Spleen (tissue), 11 donors: ENCODE results near the gene CFAP58. TPM values are rescaled to one million over a fixed set of nuclear protein-coding genes. Genes with fewer than 3 reads are reported as not detected.

Source experiments
- DNase-seq: peaks from one replicate; pipeline ENCODE4 v3.0.0-alpha.2; 2020
- H3K27ac ChIP-seq, 8 donors: fragments of 200-600 bp; sonication (generic) in 7 of 8; 1 replicate in 4 of 8; 2 replicates in 4 of 8; pipeline versions ENCODE4 v1.5.0 to v1.8.0; 2016 to 2021; ENCODE audit warnings: inconsistent platforms in 4 of 8, mild to moderate bottlenecking in 4 of 8, moderate library complexity in 1 of 8
- H3K27me3 ChIP-seq, 7 donors: fragments of 200-600 bp; sonication (generic) in 6 of 7; replicated peaks in 1 of 7; 1 replicate in 4 of 7; 2 replicates in 3 of 7; pipeline versions ENCODE4 v1.5.0 to v1.8.0; 2016 to 2021; ENCODE audit warnings: inconsistent platforms in 3 of 7, mild to moderate bottlenecking in 1 of 7
- H3K36me3 ChIP-seq, 6 donors: fragments of 200-600 bp; sonication (generic) in 5 of 6; 1 replicate in 4 of 6; 2 replicates in 2 of 6; pipeline versions ENCODE4 v1.5.0 to v1.8.0; 2016 to 2021; ENCODE audit warnings: inconsistent platforms in 2 of 6
- H3K4me1 ChIP-seq, 6 donors: fragments of 200-600 bp; sonication (generic) in 5 of 6; 1 replicate in 3 of 6; 2 replicates in 3 of 6; pipeline versions ENCODE4 v1.5.0 to v1.8.0; 2016 to 2021; ENCODE audit warnings: inconsistent platforms in 3 of 6
- H3K4me3 ChIP-seq, 8 donors: fragments of 200-600 bp; sonication (generic) in 7 of 8; 1 replicate in 4 of 8; 2 replicates in 4 of 8; pipeline versions ENCODE4 v1.5.0 to v1.8.0; 2016 to 2021; ENCODE audit warnings: inconsistent platforms in 4 of 8, mild to moderate bottlenecking in 4 of 8, moderate library complexity in 2 of 8
- H3K9me3 ChIP-seq, 8 donors: fragments of 200-600 bp; sonication (generic) in 7 of 8; 1 replicate in 4 of 8; 2 replicates in 4 of 8; pipeline versions ENCODE4 v1.5.0 to v1.8.0; 2016 to 2021; ENCODE audit warnings: inconsistent platforms in 4 of 8
- CTCF ChIP-seq, 11 experiments: fragments of 200-600 bp in 7 of 11; fragments of 450-650 bp in 4 of 11; sonication (generic) in 4 of 11; IDR thresholded peaks in 8 of 11; conservative IDR thresholded peaks in 3 of 11; 1 replicate in 7 of 11; 2 replicates in 4 of 11; pipeline versions ENCODE4 v1.4.0 to v1.8.0; 2016 to 2021; ENCODE audit warnings: antibody characterized with exemption in 11 of 11, inconsistent platforms in 4 of 11, mild to moderate bottlenecking in 1 of 11
- POLR2A ChIP-seq, 3 donors: fragments of 450-650 bp; IDR thresholded peaks; one replicate each; pipeline ENCODE4 v1.5.1; 2017; ENCODE audit warnings: antibody characterized with exemption in 3 of 3, mild to moderate bottlenecking in 1 of 3
- POLR2AphosphoS5 ChIP-seq, 3 donors: sonication (generic); formaldehyde crosslinking; IDR thresholded peaks; one replicate each; pipeline ENCODE4 v1.5.1; 2017; ENCODE audit warnings: antibody characterized with exemption in 3 of 3
- WGBS, 5 donors: extraction: QIAGEN DNeasy Blood & Tissue Kit in 3 of 5; methylation state at CpG; one replicate each; pipeline versions ENCODE4 v1.1.5 to v1.1.7; 2013 to 2018; 5-methylcytosine and 5-hydroxymethylcytosine counted together
- intact Hi-C: fragments of 100-400 bp; cut with DNase I; formaldehyde crosslinking; loops from one replicate; pipeline ENCODE4 v1.15.0; 2023; ENCODE audit warnings: low total_unique reads
- polyA plus RNA-seq, 3 donors: library from polyadenylated mRNA; stranded (reverse); fragments of 200-250 nt; gene quantifications; one replicate each; pipeline ENCODE4 v1.2.1, GENCODE V29; 2013
- total RNA-seq, 7 donors: library from RNA; depleted of rRNA in 3 of 7; stranded (reverse); fragments of >200 nt in 3 of 7; fragmentation: NEBNext Ultra II Directional in 4 of 7; extraction: Animal tissue kit (Norgen Biotek cat#: 25700) in 4 of 7; gene quantifications; one replicate each; pipeline versions ENCODE4 v1.1.0 to v1.2.1, GENCODE V29; 2016 to 2021
- donor health status: healthy with polysubstance abuse.
- donor health status: DM: no; HTN: no; CAD: no; lungs with moderate emphysema.
- donor health status: DM: no; HTN: no; CAD: no.
- donor health status: Bipolar disorder and iron deficiency.
- donor health status: healthy.
- donor health status: DM: no; HTN: no; CAD: no.
- donor health status: DM: yes; HTN: yes; CAD: no.

The CFAP58 gene
- total and polyA plus RNA-seq, 10 donors = 0.10 to 1.4 (median 0.42) TPM; not detected in 1

DNA sequence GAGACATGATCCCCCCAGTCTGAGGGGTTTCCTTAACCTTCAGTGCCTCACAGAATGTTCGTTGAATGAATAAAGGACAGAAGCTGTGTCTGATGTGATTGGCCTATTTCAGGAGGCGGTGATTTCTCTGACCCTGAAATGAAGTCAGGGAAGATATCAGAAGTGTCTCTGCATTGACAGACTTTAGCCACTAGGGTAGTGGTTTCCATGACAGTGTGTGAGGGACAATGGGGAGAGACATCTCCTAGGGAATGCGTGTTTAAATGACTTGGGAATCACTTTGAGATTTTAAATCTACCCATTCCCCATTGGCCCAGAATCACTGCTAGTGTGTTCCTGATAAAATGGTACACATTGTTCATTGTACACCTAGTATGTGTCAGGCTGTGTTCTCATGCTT, 132.0 kb downstream of the CFAP58 start:
- Histone ChIP-seq H3K36me3 (no peaks in the 10 kb centered on the region), H3K4me3 (no peak overlapping the region), H3K9me3 (no peaks in the 10 kb centered on the region), H3K27ac (no peak overlapping the region), H3K27me3 (peaks cover 0 to 40% (median 0%) of the 10 kb centered on the region in 7 donors), H3K4me1 (no peaks in the 10 kb centered on the region)
- TF ChIP-seq POLR2AphosphoS5 (IDR thresholded peaks at IDR 0.05) (no peak), POLR2A (IDR thresholded peaks at IDR 0.05) (no peak), CTCF (IDR thresholded peaks at IDR 0.05 in 8 of 11, conservative IDR thresholded peaks at IDR 0.05 in 3 of 11) (no peak)
- intact Hi-C loops = no loop called here
- 68 to 90% (median 79%) methylated on average over 3 of the region's 3 CpGs for WGBS, 5 donors
- no peak for DNase-seq

GRCh38 chr10:104486803-104487202, 133.2 kb downstream of the CFAP58 start:
- Histone ChIP-seq H3K36me3 (no peaks in the 10 kb centered on the region), H3K4me1 (no peaks in the 10 kb centered on the region), H3K27ac (no peak overlapping the region), H3K27me3 (peaks cover 0 to 39% (median 0%) of the 10 kb centered on the region in 7 donors), H3K4me3 (no peak overlapping the region), H3K9me3 (no peaks in the 10 kb centered on the region)
- intact Hi-C loops = no loop called here
- DNase-seq = no peak
- WGBS, 5 donors = 88 to 100% (median 92%) methylated on average over 1 of the region's 1 CpG
- TF ChIP-seq CTCF (IDR thresholded peaks at IDR 0.05 in 8 of 11, conservative IDR thresholded peaks at IDR 0.05 in 3 of 11) (no peak), POLR2A (IDR thresholded peaks at IDR 0.05) (no peak), POLR2AphosphoS5 (IDR thresholded peaks at IDR 0.05) (no peak)

DNA sequence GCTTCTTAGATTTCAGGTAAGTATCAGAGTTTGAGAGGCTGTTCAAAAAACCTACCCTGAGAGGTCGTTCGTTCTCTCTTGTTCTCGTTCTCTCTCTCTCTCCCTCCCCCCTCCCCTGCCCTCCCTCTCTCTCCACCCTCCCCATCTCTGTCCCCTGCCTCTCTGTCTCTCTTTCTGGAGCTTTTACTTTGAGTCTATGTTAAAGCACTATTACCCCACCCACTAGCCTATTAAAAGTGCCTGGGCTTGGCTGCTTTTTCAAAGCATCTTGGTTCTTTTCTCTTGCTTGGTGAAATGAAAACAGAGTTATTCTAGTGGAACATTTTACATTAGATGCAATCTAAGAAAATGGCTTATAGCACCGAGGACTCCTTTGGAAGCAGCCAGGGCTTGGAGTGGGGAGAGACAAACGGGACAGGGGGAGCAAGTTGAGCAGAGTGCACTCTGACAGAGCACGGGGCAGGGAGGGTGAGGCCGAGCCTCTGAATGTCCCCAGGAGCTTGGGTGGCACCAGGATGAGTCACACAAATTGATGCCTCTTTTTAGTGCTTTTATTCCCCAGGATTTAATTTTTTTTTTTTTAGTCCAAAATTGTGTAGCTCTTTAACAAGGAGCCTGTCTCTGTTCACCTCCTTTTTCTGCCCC, 134.3 kb downstream of the CFAP58 start:
- WGBS, 5 donors = 62 to 76% (median 75%) methylated on average over 7 of the region's 7 CpGs
- intact Hi-C loops = no loop called here
- Histone ChIP-seq H3K4me3 (no peak overlapping the region), H3K27me3 (peaks cover 0 to 33% (median 0%) of the 10 kb centered on the region in 7 donors), H3K27ac (no peak overlapping the region), H3K4me1 (no peaks in the 10 kb centered on the region), H3K9me3 (no peaks in the 10 kb centered on the region), H3K36me3 (no peaks in the 10 kb centered on the region)
- DNase-seq = no peak
- TF ChIP-seq CTCF (IDR thresholded peaks at IDR 0.05 in 8 of 11, conservative IDR thresholded peaks at IDR 0.05 in 3 of 11) (no peak), POLR2AphosphoS5 (IDR thresholded peaks at IDR 0.05) (no peak), POLR2A (IDR thresholded peaks at IDR 0.05) (no peak)

GRCh38 chr10:104488439-104488832, 134.8 kb downstream of the CFAP58 start:
- no peak overlapping the region for H3K4me3 ChIP-seq
- TF ChIP-seq POLR2AphosphoS5 (IDR thresholded peaks at IDR 0.05) = no peak
- no peak overlapping the region for H3K27ac ChIP-seq
- H3K36me3 ChIP-seq = no peaks in the 10 kb centered on the region
- no peak for DNase-seq
- intact Hi-C loops = no loop called here
- no peaks in the 10 kb centered on the region for H3K4me1 ChIP-seq
- no peaks in the 10 kb centered on the region for H3K9me3 ChIP-seq
- WGBS, 5 donors = 64 to 82% (median 79%) methylated on average over 2 of the region's 2 CpGs
- H3K27me3 ChIP-seq = peaks cover 0 to 32% (median 0%) of the 10 kb centered on the region in 7 donors
